ENCODE results near the gene CAMSAP2.
A peak's percentile ranks its signal among the peaks of the same experiment; 100 is the strongest.

Gene CAMSAP2

GRCh38 chr1:200867018-200867811 lies 128.5 kb downstream of the CAMSAP2 start:
- CTCF ChIA-PET = interaction anchor here (0.6 to 3.9 kb wide), 9 partner anchors 9 to 175 kb away, joined by 3 to 15 read pairs (median 6); no protein-coding TSS in a partner anchor
- POLR2A ChIA-PET = interaction anchor here (1.0 kb wide), 1 partner anchor 29 kb away, joined by 3 read pairs; no protein-coding TSS in a partner anchor
- no peak for TF ChIP-seq CTCF (IDR thresholded peaks at IDR 0.05; ENCODE audit: control extremely low read depth, extremely low read depth, low read depth, missing control alignments)
- no peak for DNase-seq (ENCODE audit: extremely low spot score)

GRCh38 chr1:200869376-200869752 lies 130.7 kb downstream of the CAMSAP2 start:
- ChIA-PET CTCF (interaction anchor here (1.6 to 1.7 kb wide), 2 partner anchors 10 to 30 kb away, joined by 3 to 4 read pairs; no protein-coding TSS in a partner anchor), POLR2A (no interaction called here)
- no peak for DNase-seq (ENCODE audit: extremely low spot score)

GRCh38 chr1:200869753-200870391 lies 131.2 kb downstream of the CAMSAP2 start:
- no peak for TF ChIP-seq CTCF (IDR thresholded peaks at IDR 0.05; ENCODE audit: control extremely low read depth, extremely low read depth, low read depth, missing control alignments)
- POLR2A ChIA-PET = no interaction called here
- peak; percentile 69 for DNase-seq (ENCODE audit: extremely low spot score)
- CTCF ChIA-PET = interaction anchor here (1.4 to 1.7 kb wide), 4 partner anchors 10 to 153 kb away, joined by 3 to 4 read pairs (median 4); no protein-coding TSS in a partner anchor

More at GRCh38 chr1:200869376-200869752, 130.7 kb downstream of the CAMSAP2 start:
- no peak for TF ChIP-seq CTCF (IDR thresholded peaks at IDR 0.05; ENCODE audit: control extremely low read depth, extremely low read depth, low read depth, missing control alignments)

GRCh38 chr1:200872446-200873115 lies 133.9 kb downstream of the CAMSAP2 start, which contains the start of gene GPR25:
TSS of gene GPR25 (plus strand) at chr1:200872981. CDS start at chr1:200873038, 57 bp downstream.
- no peak for TF ChIP-seq CTCF (IDR thresholded peaks at IDR 0.05; ENCODE audit: control extremely low read depth, extremely low read depth, low read depth, missing control alignments)
- DNase-seq (ENCODE audit: extremely low spot score) = no peak
- ChIA-PET CTCF (no interaction called here), POLR2A (no interaction called here)

GRCh38 chr1:200873116-200873670 lies 134.5 kb downstream of the CAMSAP2 start:
- POLR2A ChIA-PET = no interaction called here
- CTCF ChIA-PET = interaction anchor here (1.5 kb wide), 1 partner anchor 18 kb away, joined by 8 read pairs; no protein-coding TSS in a partner anchor
- DNase-seq (ENCODE audit: extremely low spot score) = no peak
- no peak for TF ChIP-seq CTCF (IDR thresholded peaks at IDR 0.05; ENCODE audit: control extremely low read depth, extremely low read depth, low read depth, missing control alignments)
